ENCODE data around the gene MPL. TPM values are rescaled to one million over a fixed set of nuclear protein-coding genes. Genes with fewer than 3 reads are reported as not detected.

The MPL gene
- total and polyA plus RNA-seq, 8 donors: not detected

GRCh38 chr1:43331688-43332087 is 5.9 kb upstream of the MPL start:
- TF ChIP-seq CTCF (IDR thresholded peaks at IDR 0.05) (no peak), POLR2AphosphoS5 (IDR thresholded peaks at IDR 0.05) (no peak), EP300 (IDR thresholded peaks at IDR 0.05) (no peak), POLR2A (IDR thresholded peaks at IDR 0.05) (no peak)
- Histone ChIP-seq H3K36me3 (no peaks in the 10 kb centered on the region), H3K9me3 (peaks cover 0 to 6% (median 2%) of the 10 kb centered on the region in 4 donors), H3K4me3 (no peak overlapping the region), H3K27ac (no peak overlapping the region), H3K4me1 (peaks cover 0 to 11% (median 3%) of the 10 kb centered on the region in 4 donors), H3K27me3 (no peaks in the 10 kb centered on the region)
- no peak for DNase-seq
- 89 to 98% (median 94%) methylated on average over 5 of the region's 5 CpGs for WGBS, 5 donors
- intact Hi-C loops (cut with DNase I; ENCODE audit: low total_unique reads): no loop called here

- Histone ChIP-seq H3K4me3 (no peak overlapping the region), H3K9me3 (no peaks in the 10 kb centered on the region), H3K27me3 (no peaks in the 10 kb centered on the region), H3K36me3 (no peaks in the 10 kb centered on the region), H3K27ac (no peak overlapping the region), H3K4me1 (peaks cover 0 to 9% (median 3%) of the 10 kb centered on the region in 4 donors)
- TF ChIP-seq EP300 (IDR thresholded peaks at IDR 0.05): no peak
- TF ChIP-seq CTCF (IDR thresholded peaks at IDR 0.05): peak in 1 of 7 experiments; percentile 13
- no peak for TF ChIP-seq POLR2AphosphoS5 (IDR thresholded peaks at IDR 0.05)
- TF ChIP-seq POLR2A (IDR thresholded peaks at IDR 0.05): no peak
- no peak for DNase-seq
- intact Hi-C loops (cut with DNase I; ENCODE audit: low total_unique reads): no loop called here
- 70 to 76% (median 72%) methylated on average over 7 of the region's 7 CpGs for WGBS, 5 donors
These were observed 3.0 kb upstream of the MPL start for GRCh38 chr1:43334453-43335205.

GRCh38 chr1:43338001-43338400 is 383 bp downstream of the MPL start:
- no peak for DNase-seq
- H3K27ac ChIP-seq: no peak overlapping the region
- H3K4me3 ChIP-seq: no peak overlapping the region
- no peaks in the 10 kb centered on the region for H3K27me3 ChIP-seq
- TF ChIP-seq POLR2A (IDR thresholded peaks at IDR 0.05) (no peak), POLR2AphosphoS5 (IDR thresholded peaks at IDR 0.05) (no peak), CTCF (IDR thresholded peaks at IDR 0.05) (no peak), EP300 (IDR thresholded peaks at IDR 0.05) (no peak)
- intact Hi-C loops (cut with DNase I; ENCODE audit: low total_unique reads): no loop called here
- no peaks in the 10 kb centered on the region for H3K4me1 ChIP-seq
- no peaks in the 10 kb centered on the region for H3K9me3 ChIP-seq
- WGBS, 5 donors: 75 to 90% (median 82%) methylated on average over 5 of the region's 5 CpGs
- no peaks in the 10 kb centered on the region for H3K36me3 ChIP-seq

GRCh38 chr1:43339584-43340232 is 2.1 kb downstream of the MPL start:
- no peak for TF ChIP-seq POLR2AphosphoS5 (IDR thresholded peaks at IDR 0.05)
- TF ChIP-seq CTCF (IDR thresholded peaks at IDR 0.05): no peak
- TF ChIP-seq EP300 (IDR thresholded peaks at IDR 0.05): no peak
- no peak for TF ChIP-seq POLR2A (IDR thresholded peaks at IDR 0.05)
- Histone ChIP-seq H3K36me3 (no peaks in the 10 kb centered on the region), H3K9me3 (no peaks in the 10 kb centered on the region), H3K27me3 (no peaks in the 10 kb centered on the region), H3K27ac (no peak overlapping the region), H3K4me1 (peaks cover 0 to 7% (median 2%) of the 10 kb centered on the region in 4 donors), H3K4me3 (no peak overlapping the region)
- no peak for DNase-seq
- intact Hi-C loops (cut with DNase I; ENCODE audit: low total_unique reads): no loop called here
- 88 to 93% (median 91%) methylated on average over 6 of the region's 6 CpGs for WGBS, 5 donors
